Activated naive CD4-positive, alpha-beta T cell treated with anti-CD3 and anti-CD28 coated beads for 36 hours (primary cell): ENCODE measurements around the gene PPP1R3D. TPM values are rescaled to one million over a fixed set of nuclear protein-coding genes. Genes with fewer than 3 reads are reported as not detected.

Source experiments
- CTCF ChIA-PET: fragments of 350-600 bp; sonication (Branson Sonifier 250); formaldehyde crosslinking; loops from one replicate; lab custom pipeline; 2021; ENCODE audit warnings: antibody characterized with exemption; lab: Charles Lee
- DNase-seq: peaks from one replicate; pipeline ENCODE4 v3.0.0-alpha.2; 2020
- H3K27ac Mint-ChIP-seq: one replicate; pipeline ENCODE4 v1.8.0; 2021; ENCODE audit warnings: mild to moderate bottlenecking, mixed read lengths
- H3K27me3 Mint-ChIP-seq: one replicate; pipeline ENCODE4 v1.8.0; 2021; ENCODE audit warnings: low read depth, mixed read lengths
- H3K36me3 Mint-ChIP-seq: one replicate; pipeline ENCODE4 v1.8.0; 2021; ENCODE audit warnings: low read depth, mixed read lengths
- H3K4me1 Mint-ChIP-seq: one replicate; pipeline ENCODE4 v1.8.0; 2021; ENCODE audit warnings: low read depth, mixed read lengths
- H3K4me3 Mint-ChIP-seq: one replicate; pipeline ENCODE4 v1.8.0; 2021; ENCODE audit warnings: mild to moderate bottlenecking, moderate library complexity, mixed read lengths
- H3K9me3 Mint-ChIP-seq: one replicate; pipeline ENCODE4 v1.8.0; 2021; ENCODE audit warnings: mixed read lengths
- intact Hi-C: fragments of 100-400 bp; cut with micrococcal nuclease; formaldehyde crosslinking; loops from one replicate; pipeline ENCODE4 v1.15.1; 2023
- total RNA-seq, 2 experiments: library from RNA; stranded (reverse); gene quantifications; one replicate each; pipeline ENCODE4 v1.2.3, GENCODE V29; 2021

PPP1R3D gene
- total RNA-seq, 2 experiments from 2014 or later: 3.9 to 4.1 TPM

DNA sequence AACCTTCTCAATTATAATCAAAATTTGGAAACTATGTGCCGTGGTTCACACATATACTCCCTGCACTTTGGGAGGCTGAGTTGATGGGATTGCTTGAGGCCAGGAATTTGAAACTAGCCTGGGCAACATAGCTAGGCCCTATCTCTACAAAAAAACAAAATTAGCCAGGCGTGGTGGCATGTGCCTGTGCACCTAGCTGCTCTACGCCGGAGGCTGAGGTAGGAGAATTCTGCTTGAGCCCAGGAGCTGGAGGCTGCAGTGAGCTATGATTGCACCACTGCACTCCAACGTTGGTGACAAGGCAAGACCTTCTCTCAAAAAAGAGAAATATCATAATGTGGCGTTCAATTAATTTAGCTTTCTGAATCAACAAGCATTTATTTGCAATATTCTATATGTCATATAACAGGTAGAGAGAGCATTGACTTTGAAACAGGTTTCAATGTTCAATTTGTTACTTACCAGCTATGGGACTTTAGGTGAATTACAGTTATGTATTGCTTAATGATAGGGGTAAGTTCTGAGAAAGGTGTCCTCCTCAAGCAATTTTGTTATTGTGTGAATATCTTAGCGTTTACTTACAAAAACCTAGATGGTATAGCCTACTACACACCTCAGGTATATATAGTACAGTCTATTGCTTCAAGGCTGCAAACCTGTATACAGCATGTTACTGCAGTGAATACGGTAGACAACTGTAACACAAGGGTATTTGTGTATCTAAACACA lies 4.5 kb downstream of the PPP1R3D start:
- peaks cover 29% of the 10 kb centered on the region for H3K4me1 Mint-ChIP-seq
- no peaks in the 10 kb centered on the region for H3K27me3 Mint-ChIP-seq
- CTCF ChIA-PET: interaction anchor here (0.7 to 1.9 kb wide), 2 partner anchors 21 to 39 kb away, joined by 3 to 6 read pairs; no protein-coding TSS in a partner anchor
- no peak overlapping the region for H3K27ac Mint-ChIP-seq
- DNase-seq: no peak
- intact Hi-C loops: loop anchor here (10.0 kb wide), 1 partner anchor 151 kb away; no protein-coding TSS in a partner anchor
- H3K36me3 Mint-ChIP-seq: peaks cover 9% of the 10 kb centered on the region
- H3K9me3 Mint-ChIP-seq: peaks cover 2% of the 10 kb centered on the region
- no peak overlapping the region for H3K4me3 Mint-ChIP-seq

DNA sequence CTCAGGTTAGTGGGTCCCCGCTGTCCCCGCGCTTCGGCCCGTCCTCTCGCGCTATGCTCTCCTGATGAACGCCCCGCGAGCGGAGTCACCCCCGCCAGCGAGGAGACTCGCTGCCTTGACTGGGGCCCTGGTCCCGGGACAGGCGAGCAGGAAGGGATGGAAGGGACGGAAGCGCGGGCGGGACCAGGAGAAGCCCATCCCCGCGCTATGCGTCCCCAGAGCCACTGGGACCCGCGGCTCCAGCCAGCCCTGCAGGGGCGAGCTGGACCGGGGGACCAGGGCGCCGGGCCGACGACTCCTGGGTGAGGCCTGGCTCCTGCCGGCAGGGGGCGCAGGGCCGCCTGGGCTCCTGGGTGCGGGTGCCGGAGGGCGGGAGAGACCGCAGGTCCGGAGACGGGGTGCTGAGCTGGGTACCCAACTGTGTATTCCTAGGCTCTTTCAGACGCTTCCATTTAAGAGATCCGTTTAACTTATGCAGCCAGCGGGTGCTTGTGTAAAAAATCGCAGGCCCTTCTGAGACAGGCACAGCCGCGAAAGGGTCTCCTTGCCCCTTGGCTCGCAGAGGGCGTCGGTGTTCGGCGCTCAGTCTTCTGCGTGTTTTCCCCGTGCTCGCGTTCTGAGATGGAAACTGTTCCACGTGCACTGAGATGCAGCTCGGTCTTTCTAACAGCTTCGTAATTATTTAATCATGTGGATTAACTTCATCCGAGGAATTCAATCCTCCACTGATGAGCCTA lies 6.1 kb downstream of the PPP1R3D start:
- intact Hi-C loops: loop anchor here (1.0 to 10.0 kb wide), 2 partner anchors 21 to 149 kb away; no protein-coding TSS in a partner anchor
- Mint-ChIP-seq H3K36me3 (peaks cover 9% of the 10 kb centered on the region), H3K4me1 (peaks cover 29% of the 10 kb centered on the region)

DNA sequence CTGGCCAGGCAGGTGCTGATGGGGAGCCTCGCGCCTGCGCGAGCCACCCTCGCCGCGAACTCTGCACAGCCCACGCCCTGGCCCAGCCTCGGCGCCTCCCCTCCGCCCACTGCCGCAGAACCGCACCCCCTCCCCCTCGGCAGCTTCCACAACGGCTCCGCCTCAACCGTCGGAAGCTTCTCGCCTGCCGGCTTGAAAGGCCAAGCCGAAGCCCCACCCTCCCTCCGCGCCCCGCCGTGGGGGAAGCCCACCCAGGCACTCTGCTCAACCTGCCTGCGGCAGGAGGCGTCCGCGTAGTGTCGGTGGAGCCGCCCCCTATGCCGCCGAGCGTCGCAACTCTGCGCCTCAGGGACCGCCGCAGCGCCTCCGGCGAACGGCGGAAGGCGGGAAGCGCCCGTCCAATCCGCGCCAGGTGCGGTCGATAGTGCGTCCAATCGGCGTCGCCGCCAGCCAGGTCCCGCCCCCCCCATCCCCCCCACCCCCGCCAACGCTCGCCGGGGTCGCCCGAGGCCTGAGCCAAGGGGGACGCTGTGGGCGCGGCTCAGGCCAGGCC lies 6.7 kb downstream of the PPP1R3D start, which contains the start of gene SYCP2:
SYCP2 (minus strand) TSS at position 342 of the 553 bp plus-strand sequence. CDS start 11,224 bp downstream, outside the sequence.
- CTCF ChIA-PET: interaction anchor here (0.6 to 1.5 kb wide), 3 partner anchors 10 to 39 kb away, joined by 5 to 6 read pairs (median 5); no protein-coding TSS in a partner anchor

More for the DNA sequence above, 6.1 kb downstream of the PPP1R3D start:
- peak; percentile 77 for DNase-seq
- peak overlapping the region; percentile 68 for H3K4me3 Mint-ChIP-seq
- peaks cover 2% of the 10 kb centered on the region for H3K27me3 Mint-ChIP-seq
- peaks cover 2% of the 10 kb centered on the region for H3K9me3 Mint-ChIP-seq
- no peak overlapping the region for H3K27ac Mint-ChIP-seq
- CTCF ChIA-PET: interaction anchor here (0.6 to 1.9 kb wide), 10 partner anchors 9 to 39 kb away, joined by 3 to 6 read pairs (median 5); partner anchors contain the start of gene CDH26

DNA sequence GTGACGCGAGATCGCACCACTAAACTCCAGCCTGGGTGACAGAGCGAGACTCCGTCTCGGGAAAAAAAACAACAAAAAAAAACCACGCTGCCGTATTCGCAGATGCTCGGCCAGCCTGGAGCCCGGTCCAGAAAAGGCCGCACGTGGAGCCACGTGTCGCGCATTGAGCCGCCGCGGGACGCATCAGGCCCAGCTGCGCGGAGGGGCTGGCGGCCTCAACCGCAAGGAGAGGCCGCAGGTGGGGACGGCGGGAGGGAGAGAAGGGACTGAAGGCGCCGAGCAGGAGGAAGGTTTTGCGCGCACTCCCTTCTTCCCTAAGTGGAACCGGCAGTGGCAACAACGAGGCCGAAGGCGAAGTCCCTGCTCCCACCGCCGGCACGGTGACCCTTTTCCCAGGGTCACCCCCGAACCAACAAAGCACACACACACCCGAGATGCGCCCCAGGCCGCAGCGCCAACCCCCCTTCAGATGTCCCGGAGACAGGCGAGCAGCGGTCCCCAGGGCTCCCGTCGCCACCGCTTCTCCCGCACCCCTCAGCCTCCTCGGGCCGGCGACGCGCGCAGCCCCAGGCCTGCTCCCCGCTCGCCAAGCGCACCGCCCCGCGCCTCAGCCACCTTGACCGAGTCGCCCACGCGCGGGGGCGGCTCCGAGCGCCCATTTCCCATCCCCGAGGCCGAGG lies 7.3 kb downstream of the PPP1R3D start:
- Mint-ChIP-seq H3K27me3 (peaks cover 2% of the 10 kb centered on the region), H3K27ac (no peak overlapping the region), H3K36me3 (no peaks in the 10 kb centered on the region), H3K4me3 (peak overlapping the region; percentile 38), H3K4me1 (peaks cover 18% of the 10 kb centered on the region), H3K9me3 (no peaks in the 10 kb centered on the region)
- no peak for DNase-seq
- CTCF ChIA-PET: interaction anchor here (0.6 kb wide), 1 partner anchor 538 kb away, joined by 3 read pairs; no protein-coding TSS in a partner anchor
- intact Hi-C loops: loop anchor here (10.0 kb wide), 1 partner anchor 148 kb away; no protein-coding TSS in a partner anchor

More for the DNA sequence above, 6.7 kb downstream of the PPP1R3D start, which contains the start of gene SYCP2:
- peak within 1 kb of the TSS; percentile 68 for H3K4me3 Mint-ChIP-seq
- peaks cover 2% of the 10 kb centered on the region for H3K27me3 Mint-ChIP-seq
- H3K36me3 Mint-ChIP-seq: peaks cover 4% of the 10 kb centered on the region
- no peak within 1 kb of the TSS for H3K27ac Mint-ChIP-seq
- intact Hi-C loops: loop anchor here (10.0 kb wide), 1 partner anchor 149 kb away; no protein-coding TSS in a partner anchor
- peak; percentile 42 for DNase-seq
- no peaks in the 10 kb centered on the region for H3K9me3 Mint-ChIP-seq
- peaks cover 23% of the 10 kb centered on the region for H3K4me1 Mint-ChIP-seq

DNA sequence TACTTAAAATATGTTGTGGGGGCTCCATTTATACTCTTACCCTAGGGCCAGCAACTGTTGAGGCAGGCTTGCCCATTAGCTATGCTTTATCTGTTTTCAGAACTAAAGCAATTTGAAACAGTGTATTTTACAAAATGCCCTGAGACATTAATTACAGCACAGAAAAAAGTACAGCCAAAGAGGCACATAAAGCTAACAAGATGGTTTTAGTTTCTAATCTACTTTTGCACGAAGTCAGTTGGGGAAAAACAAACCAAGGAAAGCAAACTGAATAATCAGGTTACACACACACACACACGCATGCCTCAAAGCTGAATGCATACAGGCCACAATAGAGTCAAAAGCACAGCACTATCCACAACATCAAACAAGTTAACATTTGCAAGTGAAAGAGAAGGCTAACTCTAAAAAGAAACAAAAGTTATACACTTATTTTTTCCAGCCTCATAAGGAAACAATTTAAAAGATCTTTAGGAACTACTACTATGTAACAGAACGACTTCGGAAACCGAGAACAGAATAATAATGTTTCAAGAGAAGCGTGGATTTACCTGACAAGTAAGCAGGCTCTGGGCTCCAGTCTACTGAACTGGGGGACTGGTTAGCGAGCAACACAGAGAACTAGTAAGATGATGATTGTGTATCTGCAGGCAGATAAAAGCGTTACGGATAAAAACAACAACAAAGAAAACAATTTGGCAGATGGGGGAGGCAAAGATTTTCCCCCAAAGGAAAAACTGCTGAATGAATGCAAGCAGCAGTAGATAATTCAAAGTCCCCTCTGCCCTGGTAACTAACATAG lies 8.4 kb downstream of the PPP1R3D start:
- H3K27me3 Mint-ChIP-seq: peaks cover 2% of the 10 kb centered on the region

DNA sequence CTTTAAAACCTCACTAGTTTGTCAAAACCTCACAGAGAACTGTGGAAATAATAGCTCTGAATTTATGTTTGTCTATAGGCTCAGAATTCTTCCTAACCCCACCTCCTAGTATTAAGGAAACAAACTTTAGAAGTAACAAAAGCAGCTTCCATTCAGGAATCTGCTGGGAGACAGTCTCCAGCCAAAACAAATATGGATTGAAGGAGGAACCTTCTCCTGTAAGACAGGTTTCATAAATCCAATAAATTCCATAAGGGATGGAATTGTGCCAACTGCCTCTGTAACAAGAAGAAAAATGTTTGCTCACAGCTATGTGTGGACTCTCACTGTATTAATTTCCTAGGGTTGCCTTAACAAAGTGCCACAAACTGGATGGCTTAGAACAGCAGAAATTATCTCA lies 14.2 kb downstream of the PPP1R3D start:
- no peak overlapping the region for H3K27ac Mint-ChIP-seq
- H3K4me1 Mint-ChIP-seq: no peaks in the 10 kb centered on the region
- H3K36me3 Mint-ChIP-seq: no peaks in the 10 kb centered on the region
- CTCF ChIA-PET: no interaction called here
- H3K9me3 Mint-ChIP-seq: no peaks in the 10 kb centered on the region
- H3K4me3 Mint-ChIP-seq: no peak overlapping the region
- no peak for DNase-seq
- intact Hi-C loops: no loop called here
- peaks cover 5% of the 10 kb centered on the region for H3K27me3 Mint-ChIP-seq

More for the DNA sequence above, 8.4 kb downstream of the PPP1R3D start:
- CTCF ChIA-PET: interaction anchor here (0.7 kb wide), 1 partner anchor 23 kb away, joined by 3 read pairs; no protein-coding TSS in a partner anchor
- no peaks in the 10 kb centered on the region for H3K36me3 Mint-ChIP-seq
- H3K27ac Mint-ChIP-seq: peak overlapping the region; percentile 64
- H3K9me3 Mint-ChIP-seq: no peaks in the 10 kb centered on the region
- intact Hi-C loops: loop anchor here (1.0 to 10.0 kb wide), 2 partner anchors 9 to 147 kb away; partner anchors contain the start of genes FAM217B and PPP1R3D
- DNase-seq: no peak
- peaks cover 11% of the 10 kb centered on the region for H3K4me1 Mint-ChIP-seq
- H3K4me3 Mint-ChIP-seq: peak overlapping the region; percentile 14

DNA sequence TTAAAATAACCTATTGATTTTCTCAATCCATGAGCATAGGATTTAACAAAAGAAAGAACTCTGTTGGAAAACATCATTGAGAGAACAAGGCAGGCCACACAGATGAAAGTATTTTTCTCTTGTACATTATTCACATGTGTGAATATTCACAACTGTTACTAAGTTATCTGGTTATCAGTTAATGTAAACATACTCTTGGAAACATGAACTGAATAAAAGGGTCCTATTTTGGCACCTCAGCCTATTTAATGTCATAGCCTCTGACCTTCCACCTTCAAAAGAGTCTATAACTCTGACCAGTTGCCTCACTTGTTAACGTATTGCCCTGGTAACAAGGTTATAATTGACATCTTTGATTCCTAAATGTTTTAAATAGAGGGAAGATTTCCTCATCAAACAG lies 14.7 kb downstream of the PPP1R3D start:
- H3K4me3 Mint-ChIP-seq: no peak overlapping the region
- CTCF ChIA-PET: no interaction called here
- intact Hi-C loops: no loop called here
- no peaks in the 10 kb centered on the region for H3K36me3 Mint-ChIP-seq
- H3K27ac Mint-ChIP-seq: no peak overlapping the region
- H3K4me1 Mint-ChIP-seq: no peaks in the 10 kb centered on the region
- no peaks in the 10 kb centered on the region for H3K9me3 Mint-ChIP-seq
- H3K27me3 Mint-ChIP-seq: peaks cover 5% of the 10 kb centered on the region
- no peak for DNase-seq

DNA sequence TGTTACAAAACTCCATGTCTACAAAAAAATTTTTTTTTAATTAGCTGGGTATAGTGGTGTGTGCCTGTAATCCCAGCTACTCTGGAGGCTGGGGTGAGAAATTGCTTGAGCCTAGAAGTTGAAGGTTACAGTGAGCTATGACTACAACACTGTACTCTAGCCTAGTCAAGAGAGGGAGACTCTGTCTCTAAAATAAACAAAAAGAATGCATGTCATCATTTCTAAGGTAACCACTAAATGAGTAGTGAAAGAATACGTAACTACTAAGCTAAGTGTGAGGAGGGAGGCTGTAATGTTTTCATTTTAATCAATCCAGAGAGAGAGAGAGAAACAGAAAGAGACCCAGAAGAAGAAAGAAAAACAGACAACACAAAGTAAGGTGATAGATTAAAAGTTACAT lies 16.6 kb downstream of the PPP1R3D start:
- Mint-ChIP-seq H3K36me3 (no peaks in the 10 kb centered on the region), H3K27me3 (peaks cover 2% of the 10 kb centered on the region), H3K4me1 (no peaks in the 10 kb centered on the region), H3K9me3 (no peaks in the 10 kb centered on the region), H3K4me3 (no peak overlapping the region), H3K27ac (no peak overlapping the region)
- no peak for DNase-seq
- intact Hi-C loops: no loop called here
- CTCF ChIA-PET: no interaction called here

DNA sequence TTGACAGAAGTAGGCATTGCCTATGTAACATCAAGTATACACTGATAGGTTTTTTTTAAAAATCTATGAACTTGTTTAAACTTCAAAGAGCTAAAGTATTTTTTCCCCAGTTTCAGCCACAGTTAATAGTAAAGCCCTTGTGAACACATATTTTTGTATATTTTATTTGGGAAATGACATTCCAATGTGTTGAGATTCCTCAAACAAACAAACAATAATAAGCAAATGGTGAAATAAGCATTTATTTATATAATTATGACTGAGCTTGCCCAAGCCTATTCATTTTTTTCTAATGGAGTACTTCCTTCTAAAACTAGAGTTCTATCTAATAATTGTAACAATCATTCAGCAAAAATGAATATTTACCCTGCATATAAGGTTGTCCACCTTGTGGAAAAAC lies 19.2 kb downstream of the PPP1R3D start:
- no peak for DNase-seq
- Mint-ChIP-seq H3K9me3 (no peaks in the 10 kb centered on the region), H3K36me3 (no peaks in the 10 kb centered on the region), H3K27me3 (peaks cover 2% of the 10 kb centered on the region), H3K4me3 (no peak overlapping the region), H3K27ac (no peak overlapping the region), H3K4me1 (no peaks in the 10 kb centered on the region)
- intact Hi-C loops: no loop called here
- CTCF ChIA-PET: interaction anchor here (0.6 kb wide), 1 partner anchor 42 kb away, joined by 3 read pairs; no protein-coding TSS in a partner anchor

DNA sequence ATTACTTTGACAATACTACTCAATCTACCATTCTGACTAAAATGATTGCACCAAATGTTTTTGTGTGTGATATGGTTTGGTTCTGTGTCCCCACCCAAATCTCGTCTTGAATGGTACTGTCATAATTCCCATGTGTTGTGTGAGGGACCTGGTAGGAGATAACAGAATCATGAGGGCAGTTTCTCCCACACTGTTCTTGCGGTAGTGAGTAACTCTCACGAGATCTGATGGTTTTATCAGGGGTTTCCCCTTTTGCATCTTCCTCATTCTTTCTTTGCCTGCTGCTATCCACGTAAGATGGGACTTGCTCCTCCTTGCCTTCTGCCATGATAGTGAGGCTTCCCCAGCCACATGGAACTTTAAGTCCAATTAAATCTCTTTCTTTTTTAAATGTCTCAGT lies 27.5 kb downstream of the PPP1R3D start:
- H3K27ac Mint-ChIP-seq: no peak overlapping the region
- no peaks in the 10 kb centered on the region for H3K27me3 Mint-ChIP-seq
- no peaks in the 10 kb centered on the region for H3K4me1 Mint-ChIP-seq
- CTCF ChIA-PET: no interaction called here
- DNase-seq: no peak
- H3K4me3 Mint-ChIP-seq: no peak overlapping the region
- H3K36me3 Mint-ChIP-seq: no peaks in the 10 kb centered on the region
- no peaks in the 10 kb centered on the region for H3K9me3 Mint-ChIP-seq
- intact Hi-C loops: no loop called here

DNA sequence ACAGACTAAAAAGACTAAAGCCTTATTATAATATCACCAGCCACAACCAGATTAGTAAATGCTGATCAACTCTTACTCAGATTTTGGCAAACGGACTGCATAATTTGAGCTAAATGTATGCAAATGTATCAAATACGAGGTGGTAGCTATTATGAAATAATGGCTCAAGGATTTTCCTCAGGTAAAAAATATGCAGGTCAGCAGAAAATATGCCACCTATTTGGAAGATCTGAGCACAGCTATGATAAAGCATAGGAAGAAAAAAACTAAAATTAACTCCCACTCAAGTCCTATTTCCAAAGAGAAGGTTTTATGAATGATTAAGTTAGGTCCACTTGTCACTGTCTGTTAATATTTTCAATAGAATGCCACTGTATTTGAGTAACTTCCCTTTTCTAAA lies 29.1 kb downstream of the PPP1R3D start:
- no peak overlapping the region for H3K4me3 Mint-ChIP-seq
- CTCF ChIA-PET: interaction anchor here (1.0 to 1.4 kb wide), 2 partner anchors 23 to 62 kb away, joined by 3 to 4 read pairs; no protein-coding TSS in a partner anchor
- no peaks in the 10 kb centered on the region for H3K27me3 Mint-ChIP-seq
- intact Hi-C loops: no loop called here
- no peak overlapping the region for H3K27ac Mint-ChIP-seq
- H3K36me3 Mint-ChIP-seq: no peaks in the 10 kb centered on the region
- H3K4me1 Mint-ChIP-seq: no peaks in the 10 kb centered on the region
- H3K9me3 Mint-ChIP-seq: no peaks in the 10 kb centered on the region
- DNase-seq: no peak
